Neural cell (in vitro differentiated cells): Measurements from ENCODE around the gene FHIT. TPM values are rescaled to one million over a fixed set of nuclear protein-coding genes. Genes with fewer than 3 reads are reported as not detected.

Source experiments
- H2AFZ ChIP-seq: fragments of 200-600, 300-800 bp; sonication (generic), shearing (Covaris generic); 2 replicates; pipeline ENCODE4 v1.6.0; 2014; ENCODE audit warnings: low read depth, mild to moderate bottlenecking, antibody characterized with exemption, low read length, moderate library complexity
- H3F3A ChIP-seq: fragments of 200-600 bp; shearing (Covaris generic); 2 replicates; pipeline ENCODE4 v1.6.1; 2016; ENCODE audit warnings: mild to moderate bottlenecking, moderate library complexity, mixed read lengths, antibody characterized with exemption, low read length; ENCODE audit not compliant: insufficient read depth, poor library complexity, severe bottlenecking
- H3K27ac ChIP-seq: fragments of 200-600, 300-800 bp; sonication (generic), shearing (Covaris generic); 2 replicates; pipeline ENCODE4 v1.5.1; 2014; ENCODE audit warnings: mild to moderate bottlenecking, low read length, moderate library complexity
- H3K27me3 ChIP-seq: fragments of 300-800, 200-600 bp; sonication (generic), shearing (Covaris generic); 2 replicates; pipeline ENCODE4 v1.6.0; 2014; ENCODE audit warnings: mild to moderate bottlenecking, low read depth, low read length, moderate library complexity; ENCODE audit not compliant: insufficient read depth
- H3K36me3 ChIP-seq: fragments of 300-800, 200-600 bp; sonication (generic), shearing (Covaris generic); 2 replicates; pipeline ENCODE4 v1.5.1; 2014; ENCODE audit warnings: mild to moderate bottlenecking, antibody characterized with exemption, low read length, moderate library complexity; ENCODE audit not compliant: insufficient read depth
- H3K4me2 ChIP-seq: fragments of 300-800, 200-600 bp; sonication (generic), shearing (Covaris generic); 2 replicates; pipeline ENCODE4 v1.6.0; 2014; ENCODE audit warnings: mild to moderate bottlenecking, low read length
- H3K4me3 ChIP-seq: fragments of 300-800, 200-600 bp; sonication (generic), shearing (Covaris generic); 2 replicates; pipeline ENCODE4 v1.5.1; 2014; ENCODE audit warnings: mild to moderate bottlenecking, low read length, moderate library complexity
- H3K79me2 ChIP-seq: fragments of 200-600 bp; shearing (Covaris generic); replicated peaks from 2 replicates; pipeline ENCODE4 v1.6.0; 2014; ENCODE audit warnings: mild to moderate bottlenecking, low read length, moderate library complexity; ENCODE audit not compliant: insufficient read depth
- H3K9ac ChIP-seq: fragments of 300-800, 200-600 bp; sonication (generic), shearing (Covaris generic); 2 replicates; pipeline ENCODE4 v1.6.1; 2016; ENCODE audit warnings: mild to moderate bottlenecking, low read length, mixed read lengths
- H3K9me2 ChIP-seq: fragments of 200-600 bp; shearing (Covaris generic); 2 replicates; pipeline ENCODE4 v1.6.1; 2016; ENCODE audit warnings: mild to moderate bottlenecking, low read length, mixed read lengths; ENCODE audit not compliant: insufficient read depth
- H3K9me3 ChIP-seq: fragments of 200-600, 300-800 bp; sonication (generic), shearing (Covaris generic); 2 replicates; pipeline ENCODE4 v1.6.1; 2016; ENCODE audit warnings: mild to moderate bottlenecking, mixed run types, low read length, moderate library complexity, mixed read lengths
- H4K20me1 ChIP-seq: fragments of 200-600 bp; shearing (Covaris generic); 2 replicates; pipeline ENCODE4 v1.6.1; 2016; ENCODE audit warnings: mild to moderate bottlenecking, mixed run types; ENCODE audit not compliant: insufficient read depth
- EP300 ChIP-seq: fragments of 450-650 bp; conservative IDR thresholded peaks from 2 replicates; pipeline ENCODE4 v1.6.1; 2014; ENCODE audit warnings: antibody characterized with exemption, mild to moderate bottlenecking, moderate library complexity; ENCODE audit not compliant: poor library complexity, severe bottlenecking
- EZH2 ChIP-seq: fragments of 200-600, 300-800 bp; shearing (Covaris generic), sonication (generic); IDR thresholded peaks from 2 replicates; pipeline ENCODE4 v1.6.1; 2014; ENCODE audit warnings: antibody characterized with exemption, low read length, borderline replicate concordance, mild to moderate bottlenecking; ENCODE audit not compliant: insufficient read depth, poor library complexity, severe bottlenecking
- MXI1 ChIP-seq: fragments of 450-650 bp; conservative IDR thresholded peaks from 2 replicates; pipeline ENCODE4 v1.6.1; 2014; ENCODE audit warnings: antibody characterized with exemption, mild to moderate bottlenecking; ENCODE audit not compliant: poor library complexity, severe bottlenecking
- POLR2AphosphoS5 ChIP-seq: IDR thresholded peaks from 2 replicates; pipeline ENCODE4 v1.6.1; 2012
- RAD21 ChIP-seq: fragments of 450-650 bp; conservative IDR thresholded peaks from 2 replicates; pipeline ENCODE4 v1.6.1; 2014; ENCODE audit warnings: antibody characterized with exemption, mild to moderate bottlenecking, moderate library complexity
- SMC3 ChIP-seq: fragments of 450-650 bp; conservative IDR thresholded peaks from 2 replicates; pipeline ENCODE4 v1.6.1; 2014; ENCODE audit warnings: antibody characterized with exemption, mild to moderate bottlenecking, moderate library complexity; ENCODE audit not compliant: poor library complexity
- TAF1 ChIP-seq: IDR thresholded peaks from 2 replicates; pipeline ENCODE4 v1.6.1; 2012; ENCODE audit warnings: low read depth
- polyA plus RNA-seq: library from polyadenylated mRNA; depleted of rRNA; stranded (reverse); fragments of >200 nt; gene quantifications from 2 replicates; pipeline ENCODE4 v1.2.3, GENCODE V29; 2014
- TF ChIP-seq, protein P1 (sequence below): fragments of 450-650 bp; IDR thresholded peaks from 2 replicates; pipeline ENCODE4 v1.5.1; 2014; ENCODE audit warnings: antibody characterized with exemption, mild to moderate bottlenecking, moderate library complexity; ENCODE audit not compliant: poor library complexity, severe bottlenecking
- TF ChIP-seq, protein P2 (sequence below): IDR thresholded peaks from 2 replicates; pipeline ENCODE4 v1.6.1; 2012; ENCODE audit warnings: borderline replicate concordance

Gene FHIT
- polyA plus RNA-seq, 1 donor from 2014 or later, result not detected

DNA sequence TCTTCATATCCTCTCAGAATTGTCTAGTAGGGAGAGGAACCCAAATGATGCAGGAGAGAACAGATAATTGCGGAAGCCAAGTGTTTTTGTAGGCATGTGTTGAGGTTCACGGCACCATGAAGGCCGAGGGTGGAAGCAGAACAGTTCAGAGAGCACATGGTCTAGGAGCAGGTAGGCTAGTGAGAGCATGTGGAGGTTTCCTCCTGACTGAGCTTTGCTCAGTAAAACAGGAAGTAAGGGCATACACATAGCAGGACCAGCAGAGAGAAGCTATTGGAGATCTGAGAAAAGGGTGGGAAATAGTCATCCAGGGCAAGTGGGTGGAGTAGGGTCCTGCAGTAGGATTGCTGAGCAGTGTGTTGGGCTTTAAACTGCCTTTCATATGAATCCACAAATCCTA, 491.1 kb downstream of the FHIT start:
- Histone ChIP-seq H3K9ac (no peak overlapping the region), H4K20me1 (no peaks in the 10 kb centered on the region), H3K9me3 (no peaks in the 10 kb centered on the region), H2AFZ (no peak overlapping the region), H3F3A (no peaks in the 10 kb centered on the region), H3K9me2 (no peaks in the 10 kb centered on the region), H3K79me2 (no peaks in the 10 kb centered on the region), H3K4me2 (no peak overlapping the region), H3K27ac (no peak overlapping the region), H3K36me3 (no peaks in the 10 kb centered on the region), H3K27me3 (no peaks in the 10 kb centered on the region), H3K4me3 (no peak overlapping the region)
- TF ChIP-seq, protein P1, sequence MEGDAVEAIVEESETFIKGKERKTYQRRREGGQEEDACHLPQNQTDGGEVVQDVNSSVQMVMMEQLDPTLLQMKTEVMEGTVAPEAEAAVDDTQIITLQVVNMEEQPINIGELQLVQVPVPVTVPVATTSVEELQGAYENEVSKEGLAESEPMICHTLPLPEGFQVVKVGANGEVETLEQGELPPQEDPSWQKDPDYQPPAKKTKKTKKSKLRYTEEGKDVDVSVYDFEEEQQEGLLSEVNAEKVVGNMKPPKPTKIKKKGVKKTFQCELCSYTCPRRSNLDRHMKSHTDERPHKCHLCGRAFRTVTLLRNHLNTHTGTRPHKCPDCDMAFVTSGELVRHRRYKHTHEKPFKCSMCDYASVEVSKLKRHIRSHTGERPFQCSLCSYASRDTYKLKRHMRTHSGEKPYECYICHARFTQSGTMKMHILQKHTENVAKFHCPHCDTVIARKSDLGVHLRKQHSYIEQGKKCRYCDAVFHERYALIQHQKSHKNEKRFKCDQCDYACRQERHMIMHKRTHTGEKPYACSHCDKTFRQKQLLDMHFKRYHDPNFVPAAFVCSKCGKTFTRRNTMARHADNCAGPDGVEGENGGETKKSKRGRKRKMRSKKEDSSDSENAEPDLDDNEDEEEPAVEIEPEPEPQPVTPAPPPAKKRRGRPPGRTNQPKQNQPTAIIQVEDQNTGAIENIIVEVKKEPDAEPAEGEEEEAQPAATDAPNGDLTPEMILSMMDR, result no peak
- TF ChIP-seq MXI1, result no peak
- TF ChIP-seq TAF1, result no peak
- TF ChIP-seq SMC3, result no peak
- no peak for TF ChIP-seq EP300
- no peak for TF ChIP-seq POLR2AphosphoS5
- TF ChIP-seq, protein P2, sequence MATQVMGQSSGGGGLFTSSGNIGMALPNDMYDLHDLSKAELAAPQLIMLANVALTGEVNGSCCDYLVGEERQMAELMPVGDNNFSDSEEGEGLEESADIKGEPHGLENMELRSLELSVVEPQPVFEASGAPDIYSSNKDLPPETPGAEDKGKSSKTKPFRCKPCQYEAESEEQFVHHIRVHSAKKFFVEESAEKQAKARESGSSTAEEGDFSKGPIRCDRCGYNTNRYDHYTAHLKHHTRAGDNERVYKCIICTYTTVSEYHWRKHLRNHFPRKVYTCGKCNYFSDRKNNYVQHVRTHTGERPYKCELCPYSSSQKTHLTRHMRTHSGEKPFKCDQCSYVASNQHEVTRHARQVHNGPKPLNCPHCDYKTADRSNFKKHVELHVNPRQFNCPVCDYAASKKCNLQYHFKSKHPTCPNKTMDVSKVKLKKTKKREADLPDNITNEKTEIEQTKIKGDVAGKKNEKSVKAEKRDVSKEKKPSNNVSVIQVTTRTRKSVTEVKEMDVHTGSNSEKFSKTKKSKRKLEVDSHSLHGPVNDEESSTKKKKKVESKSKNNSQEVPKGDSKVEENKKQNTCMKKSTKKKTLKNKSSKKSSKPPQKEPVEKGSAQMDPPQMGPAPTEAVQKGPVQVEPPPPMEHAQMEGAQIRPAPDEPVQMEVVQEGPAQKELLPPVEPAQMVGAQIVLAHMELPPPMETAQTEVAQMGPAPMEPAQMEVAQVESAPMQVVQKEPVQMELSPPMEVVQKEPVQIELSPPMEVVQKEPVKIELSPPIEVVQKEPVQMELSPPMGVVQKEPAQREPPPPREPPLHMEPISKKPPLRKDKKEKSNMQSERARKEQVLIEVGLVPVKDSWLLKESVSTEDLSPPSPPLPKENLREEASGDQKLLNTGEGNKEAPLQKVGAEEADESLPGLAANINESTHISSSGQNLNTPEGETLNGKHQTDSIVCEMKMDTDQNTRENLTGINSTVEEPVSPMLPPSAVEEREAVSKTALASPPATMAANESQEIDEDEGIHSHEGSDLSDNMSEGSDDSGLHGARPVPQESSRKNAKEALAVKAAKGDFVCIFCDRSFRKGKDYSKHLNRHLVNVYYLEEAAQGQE, result no peak
- no peak for TF ChIP-seq RAD21
- TF ChIP-seq EZH2, result no peak

DNA sequence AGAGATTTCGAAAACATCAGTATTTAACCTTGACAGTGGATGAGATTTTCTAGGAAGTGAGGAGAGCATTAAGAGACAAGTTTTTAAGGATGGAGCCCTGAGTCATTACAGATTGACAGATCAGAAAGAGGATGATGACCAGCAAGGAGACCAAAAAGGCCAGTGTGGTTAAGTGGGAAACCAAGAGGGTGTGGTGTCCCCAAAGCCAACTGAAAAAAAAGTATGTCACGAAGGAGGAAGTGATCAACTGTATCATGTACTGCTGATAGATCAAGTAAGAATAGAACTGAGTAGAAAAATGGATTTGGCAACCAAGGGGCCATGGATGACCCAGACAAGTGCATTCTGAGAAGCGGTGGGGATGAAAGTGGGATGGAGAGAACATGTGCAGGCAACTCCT, 491.8 kb downstream of the FHIT start:
- no peak for TF ChIP-seq SMC3
- TF ChIP-seq, protein P1, result no peak
- TF ChIP-seq, protein P2, result no peak
- TF ChIP-seq POLR2AphosphoS5, result no peak
- TF ChIP-seq MXI1, result no peak
- no peak for TF ChIP-seq RAD21
- no peak for TF ChIP-seq TAF1
- no peak for TF ChIP-seq EZH2
- no peak overlapping the region for H3K9ac ChIP-seq
- H3K9me2 ChIP-seq, result no peaks in the 10 kb centered on the region
- no peaks in the 10 kb centered on the region for H3K9me3 ChIP-seq
- H3K36me3 ChIP-seq, result no peaks in the 10 kb centered on the region
- no peak overlapping the region for H3K27ac ChIP-seq
- no peak overlapping the region for H2AFZ ChIP-seq
- no peak overlapping the region for H3K4me3 ChIP-seq
- no peaks in the 10 kb centered on the region for H3K79me2 ChIP-seq
- no peaks in the 10 kb centered on the region for H3F3A ChIP-seq
- no peaks in the 10 kb centered on the region for H4K20me1 ChIP-seq
- no peaks in the 10 kb centered on the region for H3K27me3 ChIP-seq
- no peak overlapping the region for H3K4me2 ChIP-seq
